Right lobe of liver (tissue), 6 donors: Measurements from ENCODE around the gene ZNF827. TPM values are rescaled to one million over a fixed set of nuclear protein-coding genes. Genes with fewer than 3 reads are reported as not detected.

ENCODE experiments used
- ATAC-seq, 4 donors: fragments of 200-7000 bp; cut with Tn5 transposase; one replicate each; pipeline ENCODE4 v1.9.1; 2020; ENCODE audit warnings: mild to moderate bottlenecking in 4 of 4, moderate library complexity in 4 of 4
- DNase-seq, 3 donors: peaks; one replicate each; pipeline ENCODE4 v3.0.0-alpha.2; 2020
- H3K27ac ChIP-seq, 3 donors: fragments of 200-600 bp; one replicate each; pipeline ENCODE4 v1.8.0; 2022
- H3K27me3 ChIP-seq, 2 donors: fragments of 200-600 bp; one replicate each; pipeline ENCODE4 v1.8.0; 2022
- H3K36me3 ChIP-seq, 4 donors: fragments of 200-600 bp; sonication (generic) in 1 of 4; one replicate each; pipeline versions ENCODE4 v1.5.1 to v1.8.0; 2017 to 2022; ENCODE audit warnings: control low read depth in 1 of 4
- H3K4me1 ChIP-seq, 4 donors: fragments of 200-600 bp; sonication (generic) in 1 of 4; one replicate each; pipeline versions ENCODE4 v1.5.1 to v1.8.0; 2017 to 2022; ENCODE audit warnings: control low read depth in 1 of 4
- H3K4me3 ChIP-seq, 3 donors: fragments of 200-600 bp; one replicate each; pipeline ENCODE4 v1.8.0; 2022
- H3K9me3 ChIP-seq, 4 donors: fragments of 200-600 bp; sonication (generic) in 1 of 4; one replicate each; pipeline versions ENCODE4 v1.5.1 to v1.8.0; 2017 to 2022; ENCODE audit warnings: control low read depth in 1 of 4
- CTCF ChIP-seq, 4 donors: fragments of 200-600 bp in 3 of 4; fragments of 450-650 bp in 1 of 4; IDR thresholded peaks; one replicate each; pipeline versions ENCODE4 v1.5.1 to v1.8.0; 2016 to 2022; ENCODE audit warnings: antibody characterized with exemption in 4 of 4, mild to moderate bottlenecking in 2 of 4
- POLR2A ChIP-seq: fragments of 450-650 bp; IDR thresholded peaks from one replicate; pipeline ENCODE4 v1.6.1; 2017; ENCODE audit warnings: antibody characterized with exemption, mild to moderate bottlenecking
- WGBS: methylation state at CpG from one replicate; pipeline ENCODE4 v1.1.6; 2018; ENCODE audit warnings: low coverage, low lambda C conversion rate; ENCODE audit not compliant: insufficient coverage; ENCODE audit errors: missing lambda C conversion rate; 5-methylcytosine and 5-hydroxymethylcytosine counted together
- intact Hi-C, 2 donors: fragments of 100-400 bp; cut with DNase I; formaldehyde crosslinking; loops; one replicate each; pipeline versions ENCODE4 v1.11.2 to v1.14.1; 2022
- total RNA-seq, 6 experiments: library from RNA; depleted of rRNA in 2 of 6; stranded (reverse); fragments of >200 nt in 2 of 6; fragmentation: NEBNext Ultra II Directional in 3 of 6; extraction: Animal tissue kit (Norgen Biotek cat#: 25700) in 3 of 6; gene quantifications; one replicate each; pipeline versions ENCODE4 v1.1.0 to v1.2.4, GENCODE V29; 2016 to 2023
- donor health status: DM: no; HTN: yes; CAD: no.
- donor health status: DM: no; HTN: no; CAD: no.
- donor health status: DM: no; HTN: no; CAD: no.
- donor health status: DM: no; HTN: yes; CAD: no.
- donor health status: DM: no; HTN: yes; CAD: no.

ZNF827 gene
- total RNA-seq, 6 experiments from 2014 or later = 0.28 to 1.6 (median 0.68) TPM

DNA sequence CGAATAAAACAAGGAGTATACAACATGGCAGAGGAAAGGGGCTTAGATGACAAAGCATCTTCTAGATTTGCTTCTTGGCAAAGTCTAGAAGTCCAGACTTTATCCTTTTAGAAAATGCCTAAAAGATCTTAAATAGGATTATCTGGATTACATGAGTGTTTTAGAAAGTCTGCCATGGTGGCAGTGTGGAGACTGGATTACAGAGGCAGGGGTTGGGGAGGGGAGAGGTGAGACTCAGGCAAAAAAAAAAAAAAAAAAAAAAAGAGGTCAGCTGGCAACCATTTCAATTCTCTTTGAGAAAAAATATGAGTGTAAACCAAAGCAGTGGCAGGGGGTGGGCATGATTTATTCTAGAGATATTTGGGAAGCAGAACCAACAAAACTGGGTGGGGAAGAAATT is 17.4 kb downstream of the ZNF827 start:
- no peak overlapping the region for H3K4me3 ChIP-seq
- H3K27ac ChIP-seq = no peak overlapping the region
- no peaks in the 10 kb centered on the region for H3K4me1 ChIP-seq
- ATAC-seq (no peak), DNase-seq (no peak)
- 53% methylated on average over 1 of the region's 1 CpG for WGBS
- TF ChIP-seq CTCF (IDR thresholded peaks at IDR 0.05) (no peak), POLR2A (no peak)
- H3K9me3 ChIP-seq = no peaks in the 10 kb centered on the region
- no peaks in the 10 kb centered on the region for H3K36me3 ChIP-seq
- intact Hi-C loops = no loop called here
- no peaks in the 10 kb centered on the region for H3K27me3 ChIP-seq

DNA sequence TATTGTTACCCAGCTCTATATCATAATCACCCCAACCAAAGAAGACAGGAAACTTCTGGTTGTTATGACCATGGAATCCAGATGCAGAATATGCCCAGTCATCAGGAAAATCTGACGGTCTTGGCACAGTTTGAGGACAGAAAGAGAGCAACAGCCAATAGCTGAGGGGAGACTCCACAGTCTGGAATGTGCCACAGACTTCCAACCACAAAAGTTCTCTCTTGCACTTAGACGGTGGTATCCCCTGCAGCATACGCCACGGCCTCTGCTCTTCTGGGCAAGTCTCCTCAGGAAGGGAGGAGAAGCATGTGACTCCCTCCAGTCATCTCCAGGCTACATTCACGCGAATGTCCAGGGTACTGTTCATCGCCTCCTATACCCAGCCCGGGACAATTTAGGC is 18.4 kb downstream of the ZNF827 start:
- Histone ChIP-seq H3K4me3 (no peak overlapping the region), H3K27ac (no peak overlapping the region), H3K36me3 (no peaks in the 10 kb centered on the region), H3K4me1 (no peaks in the 10 kb centered on the region), H3K27me3 (no peaks in the 10 kb centered on the region), H3K9me3 (no peaks in the 10 kb centered on the region)
- TF ChIP-seq POLR2A = no peak
- no peak for TF ChIP-seq CTCF (IDR thresholded peaks at IDR 0.05)
- 74% methylated on average over 4 of the region's 8 CpGs for WGBS
- DNase-seq (no peak), ATAC-seq (peak in 1 of 4 donors; percentile 27)
- intact Hi-C loops = no loop called here

GRCh38 chr4:145912376-145912775 is 26.2 kb downstream of the ZNF827 start:
- TF ChIP-seq CTCF (IDR thresholded peaks at IDR 0.05) = no peak
- TF ChIP-seq POLR2A = no peak
- Histone ChIP-seq H3K36me3 (no peaks in the 10 kb centered on the region), H3K27ac (no peak overlapping the region), H3K4me3 (no peak overlapping the region), H3K27me3 (no peaks in the 10 kb centered on the region), H3K4me1 (no peaks in the 10 kb centered on the region), H3K9me3 (no peaks in the 10 kb centered on the region)
- DNase-seq = no peak
- intact Hi-C loops = no loop called here
- no CpG with 5 or more reads among the region's 2 CpGs for WGBS
- ATAC-seq = peak in 2 of 4 donors; percentile 39 to 42

DNA sequence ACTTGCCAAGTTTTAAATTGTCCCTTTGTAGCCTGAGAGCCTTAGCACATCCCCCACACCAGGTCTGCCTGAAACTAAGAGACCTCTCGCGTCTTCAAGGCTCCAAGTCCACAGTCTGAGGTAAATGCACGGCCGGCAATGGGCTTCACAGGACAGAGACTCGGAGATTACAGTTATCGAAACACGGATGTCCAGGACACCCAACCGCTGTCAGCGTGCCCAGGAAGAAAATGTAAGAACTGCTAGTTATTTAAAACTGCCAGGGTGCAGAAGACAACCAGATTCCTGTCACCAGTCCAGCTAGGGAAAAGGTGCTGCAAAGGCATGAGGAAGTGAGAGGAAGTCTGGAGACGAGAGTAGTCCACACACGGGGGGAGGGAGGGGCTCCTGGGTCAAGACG is 28.9 kb downstream of the ZNF827 start:
- no peak for DNase-seq
- no peak for TF ChIP-seq CTCF (IDR thresholded peaks at IDR 0.05)
- no peak for TF ChIP-seq POLR2A
- peak; percentile 23 to 62 (median 38) for ATAC-seq
- 62% methylated on average over 12 of the region's 12 CpGs for WGBS
- H3K4me1 ChIP-seq = no peaks in the 10 kb centered on the region
- H3K27ac ChIP-seq = no peak overlapping the region
- no peaks in the 10 kb centered on the region for H3K9me3 ChIP-seq
- H3K36me3 ChIP-seq = no peaks in the 10 kb centered on the region
- no peaks in the 10 kb centered on the region for H3K27me3 ChIP-seq
- H3K4me3 ChIP-seq = peak overlapping the region in 1 of 3 donors; percentile 12
- intact Hi-C loops = no loop called here

DNA sequence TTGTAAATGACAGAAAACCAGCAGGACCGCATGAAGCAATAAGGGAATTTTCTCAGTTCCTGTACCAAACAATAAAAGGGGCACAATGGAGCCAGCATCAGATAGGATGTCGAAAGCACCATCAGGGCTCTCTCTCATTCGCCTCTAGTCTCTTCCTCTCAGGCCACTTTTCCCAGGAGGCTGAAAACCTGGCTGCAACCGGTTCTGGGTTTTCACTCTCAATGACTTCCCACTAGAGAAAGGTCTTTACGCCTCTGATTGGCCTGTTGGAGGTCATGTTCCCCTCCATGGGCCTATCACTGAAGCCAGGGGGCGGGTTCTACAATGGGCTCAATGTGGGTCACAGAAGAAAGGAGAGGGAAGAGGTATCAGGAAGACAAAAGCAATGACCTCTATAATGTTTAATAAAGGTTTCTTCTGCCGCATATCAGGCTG is 29.3 kb downstream of the ZNF827 start:
- Histone ChIP-seq H3K27me3 (no peaks in the 10 kb centered on the region), H3K4me3 (peak overlapping the region in 1 of 3 donors; percentile 12), H3K27ac (no peak overlapping the region), H3K9me3 (no peaks in the 10 kb centered on the region), H3K4me1 (no peaks in the 10 kb centered on the region), H3K36me3 (no peaks in the 10 kb centered on the region)
- intact Hi-C loops = no loop called here
- peak; percentile 83 to 93 (median 86) for ATAC-seq
- WGBS = 50% methylated on average over 5 of the region's 7 CpGs
- TF ChIP-seq CTCF (IDR thresholded peaks at IDR 0.05) (no peak), POLR2A (no peak)
- DNase-seq = peak in 1 of 3 donors; percentile 52
